Parietal lobe (tissue), 1 donor: Measurements from ENCODE around the gene ADGRL2. TPM values are rescaled to one million over a fixed set of nuclear protein-coding genes. Genes with fewer than 3 reads are reported as not detected.

ENCODE experiments used
- total RNA-seq: library from RNA; depleted of rRNA; stranded (reverse); fragments of >200 nt; gene quantifications from one replicate; pipeline ENCODE4 v1.2.3, GENCODE V29; 2014

Gene ADGRL2
- 188 TPM for total RNA-seq

DNA sequence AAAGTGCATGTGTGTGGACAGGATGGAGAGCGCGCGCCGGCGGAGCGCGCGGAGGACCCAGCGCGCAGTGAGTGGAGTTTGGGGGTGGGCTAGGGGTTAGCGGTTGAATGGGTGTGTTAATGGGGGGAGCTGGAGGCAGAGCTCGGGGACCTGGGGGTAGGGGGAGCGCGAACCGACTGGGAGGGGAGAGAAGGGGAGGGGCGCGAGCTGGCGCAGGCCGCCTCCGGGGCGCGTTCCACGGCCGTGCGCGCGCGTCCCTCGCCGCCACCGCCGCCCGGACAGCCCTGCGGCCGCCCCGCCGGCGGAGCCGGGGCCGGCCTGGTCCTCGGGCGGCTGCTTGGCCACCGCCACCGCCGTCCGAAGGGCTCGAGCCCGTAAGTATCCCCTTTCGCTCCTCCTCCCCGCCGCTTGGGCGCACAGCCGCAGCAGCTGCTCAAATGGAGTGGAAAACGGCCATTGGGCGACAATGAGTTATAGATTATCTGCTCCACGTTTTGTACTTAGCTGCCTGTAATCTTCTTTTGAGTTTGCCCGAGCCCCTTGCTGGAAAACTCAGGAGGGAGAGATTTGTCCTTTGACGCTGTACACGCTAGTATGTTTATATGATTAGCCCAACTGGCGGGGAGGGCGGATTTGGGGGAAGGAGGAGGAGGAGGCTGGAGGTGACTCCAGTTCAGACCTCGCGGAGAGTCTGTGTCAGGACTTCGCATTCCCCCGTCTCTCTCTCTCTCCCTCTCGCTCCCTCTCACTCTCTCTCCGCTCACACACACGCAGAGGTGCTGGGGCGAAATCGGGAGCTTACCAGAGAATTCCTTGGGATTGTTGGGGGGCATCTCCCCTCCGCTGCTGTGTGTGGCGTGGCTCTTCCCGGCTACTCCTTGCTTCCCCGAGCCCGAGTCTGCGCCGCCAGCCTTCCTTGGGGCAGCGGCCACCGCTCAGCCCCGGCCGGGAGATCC lies at the start of gene ADGRL2:
Gene ADGRL2 (plus strand): TSS at position 240 of the 956 bp plus-strand sequence. CDS start 36,051 bp downstream, outside the sequence.

